Measurements from ENCODE around the gene CCDC6.

GRCh38 chr10:59895629-59896116, 10.7 kb downstream of the CCDC6 start:
- TF ChIP-seq CTCF (IDR thresholded peaks at IDR 0.05) (no peak), POLR2A (IDR thresholded peaks at IDR 0.05) (no peak)

Measured in prostate gland (tissue), 2 donors.